ENCODE data around the gene CDH22. TPM values are rescaled to one million over a fixed set of nuclear protein-coding genes. Genes with fewer than 3 reads are reported as not detected.
A peak's percentile ranks its signal among the peaks of the same experiment; 100 is the strongest.

Gene CDH22
- total RNA-seq, 1 donor from 2014 or later: 0.09 TPM

GRCh38 chr20:46200582-46201570 is 107.4 kb downstream of the CDH22 start:
- ATAC-seq (ENCODE audit: low read depth): no peak
- CTCF ChIA-PET: no interaction called here
- H3K27ac Mint-ChIP-seq: no peak overlapping the region

GRCh38 chr20:46199198-46199597 is 109.1 kb downstream of the CDH22 start:
- ATAC-seq (ENCODE audit: low read depth) (no peak), DNase-seq (no peak)
- no peaks in the 10 kb centered on the region for H3K4me1 Mint-ChIP-seq
- H3K27ac Mint-ChIP-seq: peak overlapping the region; percentile 16
- H3K27me3 Mint-ChIP-seq: peaks cover 39% of the 10 kb centered on the region
- ChIA-PET CTCF (no interaction called here), POLR2A (no interaction called here)
- no peaks in the 10 kb centered on the region for H3K36me3 Mint-ChIP-seq (ENCODE audit: low read depth)
- intact Hi-C loops (cut with micrococcal nuclease): no loop called here
- no peaks in the 10 kb centered on the region for H3K9me3 Mint-ChIP-seq
- no peak for TF ChIP-seq CTCF (IDR thresholded peaks at IDR 0.05)
- H3K4me3 Mint-ChIP-seq: no peak overlapping the region

More at GRCh38 chr20:46200582-46201570, 107.4 kb downstream of the CDH22 start:
- intact Hi-C loops (cut with micrococcal nuclease): no loop called here
- H3K36me3 Mint-ChIP-seq (ENCODE audit: low read depth): no peaks in the 10 kb centered on the region
- no peaks in the 10 kb centered on the region for H3K9me3 Mint-ChIP-seq
- H3K4me1 Mint-ChIP-seq: peaks cover 6% of the 10 kb centered on the region
- POLR2A ChIA-PET: no interaction called here
- H3K27me3 Mint-ChIP-seq: peaks cover 37% of the 10 kb centered on the region
- no peak for DNase-seq
- no peak for TF ChIP-seq CTCF (IDR thresholded peaks at IDR 0.05)
- no peak overlapping the region for H3K4me3 Mint-ChIP-seq

- Mint-ChIP-seq H3K9me3 (no peaks in the 10 kb centered on the region), H3K4me3 (no peak overlapping the region), H3K36me3 (ENCODE audit: low read depth) (no peaks in the 10 kb centered on the region), H3K27me3 (peaks cover 38% of the 10 kb centered on the region), H3K4me1 (no peaks in the 10 kb centered on the region), H3K27ac (no peak overlapping the region)
- no peak for TF ChIP-seq CTCF (IDR thresholded peaks at IDR 0.05)
- CTCF ChIA-PET: no interaction called here
- ATAC-seq (ENCODE audit: low read depth) (no peak), DNase-seq (no peak)
- intact Hi-C loops (cut with micrococcal nuclease): no loop called here
- POLR2A ChIA-PET: no interaction called here
These were observed 111.3 kb downstream of the CDH22 start for GRCh38 chr20:46196990-46197389.

GRCh38 chr20:46195264-46196036 is 112.8 kb downstream of the CDH22 start:
- ATAC-seq (ENCODE audit: low read depth): no peak
- Mint-ChIP-seq H3K9me3 (no peaks in the 10 kb centered on the region), H3K27me3 (peaks cover 30% of the 10 kb centered on the region), H3K36me3 (ENCODE audit: low read depth) (no peaks in the 10 kb centered on the region), H3K4me3 (no peak overlapping the region), H3K27ac (no peak overlapping the region), H3K4me1 (no peaks in the 10 kb centered on the region)
- no peak for TF ChIP-seq CTCF (IDR thresholded peaks at IDR 0.05)
- CTCF ChIA-PET: interaction anchor here (0.7 kb wide), 1 partner anchor 829 kb away, joined by 4 read pairs; no protein-coding TSS in a partner anchor
- intact Hi-C loops (cut with micrococcal nuclease): no loop called here
- no peak for DNase-seq
- POLR2A ChIA-PET: no interaction called here

- H3K4me3 Mint-ChIP-seq: no peak overlapping the region
These were observed 113.9 kb downstream of the CDH22 start for GRCh38 chr20:46194409-46194808.

More at GRCh38 chr20:46194409-46194808, 113.9 kb downstream of the CDH22 start:
- no peak for TF ChIP-seq CTCF (IDR thresholded peaks at IDR 0.05)
- no peak for DNase-seq
- Mint-ChIP-seq H3K27me3 (peaks cover 29% of the 10 kb centered on the region), H3K36me3 (ENCODE audit: low read depth) (no peaks in the 10 kb centered on the region), H3K9me3 (no peaks in the 10 kb centered on the region), H3K27ac (no peak overlapping the region), H3K4me1 (no peaks in the 10 kb centered on the region)
- ChIA-PET POLR2A (no interaction called here), CTCF (no interaction called here)
- intact Hi-C loops (cut with micrococcal nuclease): no loop called here
- no peak for ATAC-seq (ENCODE audit: low read depth)
